HG02798 (cell line): ENCODE data around the gene TMEM47.

Source experiments
- ATAC-seq: cut with Tn5 transposase; IDR thresholded peaks from one replicate; pipeline ENCODE4 v1.9.1; 2021; ENCODE audit warnings: mild to moderate bottlenecking; ENCODE audit not compliant: unreplicated experiment, poor library complexity

The TMEM47 gene

DNA sequence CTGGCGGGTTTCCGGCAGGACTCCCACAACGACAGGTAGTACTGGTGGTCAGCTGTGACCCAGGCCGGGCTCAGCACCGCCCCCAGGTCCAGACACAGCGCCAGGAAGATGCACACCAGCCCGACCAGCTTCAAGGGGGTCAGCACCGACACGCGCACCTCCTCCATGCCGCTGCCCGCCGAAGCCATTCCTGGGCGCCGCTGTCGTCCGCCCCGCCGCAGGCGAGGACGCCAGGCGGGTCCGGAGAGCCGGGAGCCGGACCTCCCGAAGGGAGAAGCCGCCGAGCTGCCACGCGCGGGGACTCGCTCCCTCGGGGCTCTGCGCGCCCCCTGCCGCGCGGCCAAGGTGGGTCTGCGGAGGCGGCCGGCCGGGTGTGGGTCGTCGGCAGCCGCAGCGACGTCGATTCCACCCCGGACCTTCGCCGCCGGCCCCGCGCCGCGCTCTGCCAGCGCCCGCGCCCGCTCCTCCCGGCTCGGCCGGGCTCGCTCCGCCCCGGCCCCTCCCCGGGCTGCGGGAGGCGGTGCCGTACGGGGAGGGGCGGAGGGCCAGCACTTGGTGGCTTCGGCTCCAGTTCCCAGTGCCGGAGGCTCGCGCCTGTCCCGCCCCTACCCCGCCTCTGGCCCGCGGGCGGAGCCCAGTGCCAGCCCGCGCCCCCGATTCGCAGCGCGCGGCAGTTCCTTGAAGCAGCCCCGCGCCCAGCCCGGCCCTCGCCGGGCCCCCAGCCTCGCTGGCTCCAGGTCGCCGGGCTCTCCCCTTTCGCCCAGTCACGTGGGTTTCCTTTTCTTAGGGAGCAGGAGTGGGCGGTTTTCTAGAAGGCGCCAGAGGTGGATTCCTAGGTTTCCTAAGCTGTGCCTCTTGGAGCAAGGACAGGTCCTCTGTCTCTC lies at the start of gene TMEM47:
TSS of gene TMEM47 (minus strand) at position 444 of the 884 bp plus-strand sequence. CDS start at position 188, 256 bp downstream.
- peak; percentile 45 for ATAC-seq

DNA sequence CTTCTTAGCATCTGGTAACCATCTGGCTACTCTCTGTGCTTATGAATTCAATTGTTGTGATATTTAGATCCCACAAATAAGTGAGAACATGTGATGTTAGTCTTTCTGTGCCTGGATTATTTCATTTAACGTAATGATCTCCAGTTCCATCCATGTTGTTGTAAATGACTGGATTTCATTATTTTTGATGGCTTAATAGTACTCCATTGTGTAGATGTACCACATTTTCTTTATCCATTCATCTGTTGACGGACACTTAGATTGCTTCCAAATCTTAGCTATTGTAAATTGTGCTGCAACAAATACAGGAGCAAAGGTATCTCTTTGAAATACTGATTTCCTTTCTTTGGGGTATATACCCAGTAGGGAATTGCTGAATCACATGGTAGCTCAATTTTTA lies 30.0 kb upstream of the TMEM47 start:
- no peak for ATAC-seq

DNA sequence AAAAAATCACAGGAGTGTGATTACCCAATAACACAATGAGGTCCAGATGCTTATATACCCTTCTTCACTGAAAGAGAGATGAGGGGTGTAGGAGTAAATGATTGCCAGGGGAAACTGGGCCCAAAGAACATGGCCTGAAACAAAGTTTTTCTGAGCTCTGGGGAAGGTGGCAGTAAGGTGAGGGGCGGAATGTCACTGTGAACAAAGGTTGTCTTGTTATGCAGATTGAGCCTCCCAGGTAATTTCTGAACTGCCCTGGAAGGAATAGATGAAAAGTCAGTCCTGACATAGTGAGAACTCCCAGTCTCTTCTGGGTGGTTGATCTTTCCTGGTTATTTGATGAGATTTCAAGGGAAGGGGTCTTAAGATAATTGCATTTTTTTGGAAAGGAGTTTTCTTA lies 2.5 kb upstream of the TMEM47 start:
- no peak for ATAC-seq

DNA sequence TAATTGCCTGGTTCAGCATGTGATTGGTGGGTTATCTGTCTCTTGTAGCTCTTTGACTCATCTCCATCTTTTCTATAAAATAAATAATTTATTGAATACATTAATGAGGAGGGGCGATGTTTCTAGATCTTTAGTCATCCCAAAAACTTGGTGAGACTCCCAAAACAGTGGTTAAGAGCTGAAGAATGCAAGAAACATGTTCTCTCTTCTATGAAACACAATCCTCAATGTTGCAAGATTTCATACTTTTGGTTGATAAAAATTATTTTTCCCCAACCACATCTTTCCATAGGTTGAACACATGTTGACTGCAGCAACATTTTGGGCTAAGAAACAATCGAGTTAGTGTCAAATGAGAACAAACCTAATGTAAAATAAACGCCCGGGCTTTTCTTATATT lies 1.2 kb upstream of the TMEM47 start:
- ATAC-seq: no peak

DNA sequence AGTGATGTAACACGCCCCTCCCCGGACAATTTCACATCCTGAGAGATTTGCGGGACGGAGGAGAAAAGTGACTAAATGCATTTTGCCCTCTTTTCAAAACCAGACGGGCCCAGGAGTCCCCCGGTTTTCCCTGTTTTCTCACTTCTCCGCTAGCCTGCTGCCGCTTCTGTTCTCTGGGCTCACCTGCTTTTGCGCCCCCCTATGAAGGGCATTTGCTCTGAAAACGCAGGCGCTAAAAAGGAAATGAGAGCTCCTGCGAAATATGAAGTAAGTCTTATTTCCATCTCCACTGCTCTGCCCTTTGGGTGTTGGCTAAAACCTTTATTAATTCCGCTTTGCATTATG lies 613 bp upstream of the TMEM47 start:
- no peak for ATAC-seq

DNA sequence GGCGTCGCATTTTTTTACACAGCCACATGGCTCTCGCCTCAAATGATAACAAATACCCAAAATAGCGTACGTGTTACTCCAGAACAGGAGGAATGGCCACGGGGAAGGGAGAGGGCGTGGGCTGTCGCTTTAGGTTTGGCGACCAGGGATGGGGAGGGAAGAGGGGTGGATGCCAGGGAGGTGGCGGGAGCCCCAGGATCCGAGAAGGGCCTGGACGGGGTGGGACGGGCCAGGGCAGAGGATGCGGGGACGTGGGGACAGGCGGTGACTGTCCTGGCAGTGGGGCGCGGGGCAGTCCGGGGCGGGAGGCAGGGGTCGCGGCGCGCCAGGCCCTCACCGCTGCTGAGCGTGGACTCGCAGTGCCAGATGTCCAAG lies 631 bp downstream of the TMEM47 start:
- no peak for ATAC-seq

DNA sequence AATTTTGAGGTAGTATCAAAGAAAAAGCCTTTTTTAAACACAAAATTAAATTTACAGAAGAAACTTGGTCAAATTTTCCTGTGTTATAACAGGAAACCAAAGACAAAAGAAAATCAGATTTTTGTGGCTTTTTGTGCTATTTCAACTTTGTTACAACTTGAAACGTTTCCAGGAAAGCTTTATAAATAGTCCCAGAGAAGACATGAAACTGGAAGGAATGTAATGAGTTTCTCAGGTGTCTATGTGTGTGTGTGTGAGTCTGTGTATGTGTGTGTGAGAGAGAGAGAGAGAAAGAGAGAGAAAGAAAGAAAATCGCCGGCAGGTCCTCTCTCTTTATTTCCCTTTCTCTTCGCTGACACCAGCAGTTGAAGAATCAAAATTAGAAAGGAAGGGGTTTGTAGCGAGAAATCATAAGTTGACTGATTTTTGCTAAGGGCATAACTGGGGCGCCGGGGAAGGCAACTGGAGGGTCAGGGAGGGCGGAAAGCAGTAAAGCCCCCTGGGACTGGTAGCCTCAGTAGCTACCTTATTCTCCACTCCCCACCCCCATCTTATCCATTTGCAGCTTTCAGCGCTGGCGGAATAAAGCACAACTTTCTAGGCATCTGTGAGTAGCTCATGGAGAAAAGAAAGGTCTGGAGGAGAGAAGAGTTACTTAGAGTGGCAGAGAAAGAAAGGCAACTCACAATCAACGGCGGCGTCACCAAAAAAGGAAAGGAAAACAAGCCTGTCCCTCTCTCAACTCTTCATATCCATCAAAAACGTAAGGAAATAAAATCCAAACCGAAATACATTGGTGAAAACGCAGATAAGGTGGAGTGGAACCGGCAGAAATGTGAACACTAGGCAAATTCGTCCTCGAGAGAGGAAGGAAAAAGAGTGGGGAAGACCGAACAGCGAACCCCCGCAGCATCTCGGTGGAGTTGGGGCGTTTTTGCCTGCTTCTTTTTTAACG lies 1.3 kb downstream of the TMEM47 start:
- no peak for ATAC-seq

DNA sequence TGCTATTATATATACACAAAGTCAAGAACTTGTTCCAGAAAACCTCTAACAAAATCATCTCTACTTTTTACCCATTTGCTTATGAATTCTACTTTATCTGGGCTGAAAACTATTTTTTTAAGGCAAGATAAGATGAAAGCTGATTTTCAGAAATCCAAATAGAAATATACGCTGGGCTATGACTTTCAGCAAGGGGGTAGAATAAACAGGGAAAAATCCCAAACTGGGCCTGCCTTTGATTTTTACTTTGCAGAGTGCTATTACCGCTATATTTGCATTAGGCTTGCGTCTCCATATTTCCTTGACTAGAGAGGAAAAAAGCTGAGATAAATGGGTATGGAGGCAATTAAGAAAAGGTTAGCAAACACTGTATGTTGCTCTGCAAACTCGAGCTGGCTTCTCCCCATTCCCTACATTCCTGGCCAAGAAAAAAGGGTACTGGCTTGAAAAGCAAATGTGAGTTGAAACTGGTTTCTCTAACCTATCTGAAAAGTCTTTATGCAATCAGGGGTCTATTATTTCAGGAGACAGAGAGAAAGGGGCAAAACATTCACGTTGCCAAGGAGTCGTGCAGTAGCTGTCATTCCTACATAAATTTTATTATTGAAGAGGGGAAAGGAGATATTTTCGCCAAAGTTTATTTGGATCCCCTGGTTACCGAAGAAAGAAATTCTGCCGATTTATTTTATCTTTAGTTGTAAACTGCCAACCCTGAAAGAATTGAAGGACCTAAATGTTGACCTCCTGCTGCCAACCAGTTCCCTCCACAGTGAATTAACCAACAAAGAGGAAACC lies 2.2 kb downstream of the TMEM47 start:
- no peak for ATAC-seq

DNA sequence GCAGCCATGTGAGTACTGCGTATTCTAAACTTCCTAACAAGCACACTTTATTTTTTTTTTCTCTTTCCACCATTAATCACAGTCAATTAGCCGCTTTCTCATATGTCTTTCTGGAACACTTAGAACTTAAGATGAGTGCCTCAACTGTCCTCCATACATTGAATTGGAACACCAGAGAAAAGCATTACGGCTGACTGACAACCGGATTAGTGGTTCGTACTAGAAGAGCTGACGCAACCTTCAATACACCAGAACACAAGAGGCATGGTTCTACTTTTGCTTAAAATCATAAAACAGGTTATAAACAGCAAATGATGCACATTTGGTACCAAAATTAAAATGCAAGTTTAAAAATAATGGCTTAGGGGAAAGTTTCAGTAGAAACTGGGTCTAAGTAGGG lies 3.3 kb downstream of the TMEM47 start:
- ATAC-seq: no peak

DNA sequence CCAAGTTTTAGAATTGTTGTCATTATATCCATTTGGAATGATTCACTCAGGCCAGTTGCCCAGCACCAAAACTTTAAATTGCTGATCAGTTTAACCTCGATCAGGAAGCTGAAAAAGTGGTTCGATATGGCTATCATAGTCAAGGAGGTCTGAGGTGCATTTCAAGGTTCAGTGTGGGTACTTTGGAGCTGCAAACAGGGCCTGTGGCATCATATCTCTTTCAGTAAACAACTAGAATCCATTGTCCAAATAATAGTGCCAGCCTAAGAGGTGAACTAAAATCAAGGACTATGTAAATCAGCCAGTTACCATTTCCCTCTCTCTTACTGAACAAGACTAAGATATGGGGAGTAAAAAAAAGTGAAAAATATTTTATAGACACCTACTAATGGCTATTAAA lies 14.2 kb downstream of the TMEM47 start:
- no peak for ATAC-seq

DNA sequence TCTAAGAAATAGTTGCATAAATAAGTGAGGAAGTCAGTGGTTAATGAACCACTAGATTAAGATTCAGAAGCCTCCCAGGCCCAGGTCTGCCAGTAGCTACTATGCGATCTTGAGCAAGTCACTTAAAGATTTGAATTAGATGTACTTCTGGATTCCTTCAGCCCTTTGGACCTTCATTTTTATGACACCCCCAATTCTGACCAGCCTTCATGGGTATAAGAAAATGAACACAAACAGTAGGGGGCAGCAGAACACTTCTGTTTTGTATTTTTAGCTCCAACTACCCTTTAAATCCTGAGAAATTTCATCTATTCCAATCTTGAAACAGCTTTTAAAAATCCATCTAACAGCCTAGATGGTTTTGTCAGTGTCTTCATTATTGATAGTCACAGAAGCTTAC lies 19.0 kb downstream of the TMEM47 start:
- no peak for ATAC-seq

DNA sequence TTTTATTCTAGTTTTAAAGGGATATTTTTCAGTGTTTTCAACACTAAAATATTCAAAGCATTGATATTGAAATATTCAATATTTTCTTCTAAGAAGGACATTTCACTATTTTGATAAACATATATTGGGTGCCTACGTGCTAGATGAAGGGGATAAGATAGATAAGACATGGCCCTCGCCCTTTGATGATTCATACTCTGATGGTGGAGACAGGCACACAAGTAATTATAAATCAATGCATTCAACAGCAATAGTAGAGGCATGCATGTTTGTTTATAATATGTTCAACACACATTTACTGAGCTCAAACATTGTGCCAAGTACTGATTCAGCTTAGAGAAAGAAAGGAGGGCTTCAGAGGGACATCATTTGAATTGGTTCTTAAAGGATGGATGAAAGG lies 22.7 kb downstream of the TMEM47 start:
- no peak for ATAC-seq

DNA sequence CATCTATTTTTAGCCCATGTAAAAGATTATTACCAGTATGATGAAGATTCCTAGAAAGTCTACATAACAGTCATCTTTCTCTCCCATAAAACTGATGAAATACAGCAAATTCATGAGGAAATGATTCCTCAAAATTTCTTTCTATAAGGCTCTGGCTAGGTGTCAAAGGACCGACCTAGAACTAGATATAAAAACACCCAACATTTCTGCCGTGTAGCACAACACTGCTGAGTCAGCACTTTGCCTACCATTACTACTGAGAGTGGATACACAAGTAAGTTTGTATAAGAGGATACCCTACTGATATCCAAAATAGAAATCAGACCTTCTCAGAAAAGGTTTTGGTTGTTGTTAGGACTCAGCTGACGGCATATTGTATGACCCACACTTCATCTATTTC lies 24.7 kb downstream of the TMEM47 start:
- ATAC-seq: no peak

DNA sequence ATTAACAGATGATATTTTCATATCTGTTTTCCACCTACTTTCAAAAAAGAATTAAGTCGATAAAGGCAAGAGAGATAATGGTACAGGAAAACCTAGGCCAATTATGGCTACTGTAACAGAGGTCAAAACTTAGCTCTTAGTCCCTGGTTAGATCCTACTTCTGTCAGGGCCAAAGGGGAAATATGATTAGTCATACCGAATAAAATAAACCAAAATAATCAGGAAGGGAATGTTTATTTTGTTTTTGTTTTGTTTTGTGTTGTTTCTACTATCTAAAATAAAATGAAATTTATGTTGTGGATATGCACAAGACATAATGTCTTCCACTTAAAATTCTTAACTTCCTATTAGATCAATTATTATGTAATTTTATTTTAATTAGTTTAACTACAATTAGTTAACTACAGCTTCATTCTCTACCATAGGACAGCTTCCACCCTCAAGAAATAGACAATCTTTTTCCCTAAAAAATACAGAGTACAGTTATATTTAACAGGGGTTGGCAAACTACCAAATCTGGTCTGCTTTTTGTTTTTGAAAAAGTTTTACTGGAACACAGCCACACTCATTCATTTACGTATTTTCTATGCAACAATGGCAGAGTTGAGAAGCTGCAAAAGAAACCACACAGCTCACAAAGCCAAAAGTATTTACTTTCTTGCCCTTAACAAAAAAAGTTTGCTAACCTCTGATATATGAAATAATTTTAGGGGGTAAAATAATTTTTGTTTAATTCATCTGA lies 25.4 kb downstream of the TMEM47 start:
- no peak for ATAC-seq

DNA sequence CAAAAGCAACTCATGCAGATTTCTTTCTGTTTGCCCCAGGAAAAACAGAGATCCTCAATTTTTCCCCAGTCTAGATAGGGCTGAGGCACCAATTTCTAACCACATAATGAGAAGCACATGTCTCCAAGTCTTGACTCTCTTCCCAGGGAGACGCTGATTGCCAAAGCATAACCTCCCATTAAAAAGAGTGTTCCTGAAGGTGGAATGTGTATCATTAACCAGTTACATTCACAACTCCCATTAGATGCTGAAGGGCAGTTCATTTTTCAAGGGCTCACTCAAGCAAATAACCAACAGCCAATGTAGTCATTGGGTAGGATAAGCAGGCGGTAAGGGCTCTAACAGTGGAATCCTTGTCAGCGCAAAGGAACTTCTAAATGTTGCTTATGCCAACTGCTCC lies 27.5 kb downstream of the TMEM47 start:
- ATAC-seq: no peak

DNA sequence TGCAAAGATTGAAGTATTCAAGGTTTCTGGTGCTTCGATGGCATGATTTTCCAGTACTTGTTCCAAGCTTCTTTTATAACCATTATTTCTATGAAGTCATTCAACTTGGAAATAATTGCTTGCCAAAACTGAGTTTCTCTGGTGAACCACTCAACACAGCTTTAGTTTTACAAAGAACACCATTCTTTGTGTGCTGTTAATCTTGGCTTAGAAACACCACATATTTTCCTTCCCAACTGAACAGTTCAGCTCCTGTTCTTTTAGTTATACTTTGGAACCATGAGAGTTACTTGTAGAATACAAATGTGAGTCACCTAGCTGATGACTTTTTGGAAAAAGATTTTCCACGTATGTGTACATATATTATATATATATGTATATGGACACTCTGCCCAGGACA lies 32.7 kb downstream of the TMEM47 start:
- no peak for ATAC-seq

DNA sequence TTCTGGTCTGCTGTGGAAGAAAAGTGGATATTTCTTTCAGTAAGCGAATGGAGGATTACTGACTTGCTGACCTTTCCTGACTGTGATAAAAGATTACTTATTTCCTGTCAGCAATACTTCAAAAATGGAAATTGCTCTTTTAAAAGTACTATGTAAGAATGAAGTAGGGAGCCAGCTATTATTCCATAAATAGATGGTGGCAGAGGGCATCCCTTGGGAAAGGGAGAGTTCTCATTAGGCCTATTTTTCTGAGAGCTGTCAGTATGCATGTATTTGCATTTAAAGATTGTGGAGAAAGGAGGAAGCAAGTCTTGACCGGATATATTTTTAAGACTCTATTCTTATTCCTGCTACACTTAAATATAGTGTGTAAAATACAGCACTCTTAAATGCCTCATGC lies 37.2 kb downstream of the TMEM47 start:
- ATAC-seq: no peak

DNA sequence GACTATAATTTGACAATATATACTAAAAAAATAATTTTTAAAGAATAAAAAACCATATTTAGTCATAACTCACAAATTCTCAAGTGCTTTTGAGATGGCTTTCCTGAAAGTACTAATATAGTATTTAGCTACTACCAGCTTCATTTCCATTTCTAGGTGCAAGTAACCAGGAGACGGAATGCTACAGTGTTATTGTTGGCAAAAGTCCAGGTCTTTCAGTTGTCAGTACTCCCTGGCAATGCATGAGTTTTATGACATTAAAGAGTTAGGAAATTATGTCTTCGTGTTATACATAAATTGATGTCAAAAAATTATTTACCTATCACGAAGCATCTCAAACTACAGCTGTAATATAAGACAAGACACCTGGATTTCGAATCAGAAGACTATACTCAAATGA lies 45.0 kb downstream of the TMEM47 start:
- no peak for ATAC-seq

DNA sequence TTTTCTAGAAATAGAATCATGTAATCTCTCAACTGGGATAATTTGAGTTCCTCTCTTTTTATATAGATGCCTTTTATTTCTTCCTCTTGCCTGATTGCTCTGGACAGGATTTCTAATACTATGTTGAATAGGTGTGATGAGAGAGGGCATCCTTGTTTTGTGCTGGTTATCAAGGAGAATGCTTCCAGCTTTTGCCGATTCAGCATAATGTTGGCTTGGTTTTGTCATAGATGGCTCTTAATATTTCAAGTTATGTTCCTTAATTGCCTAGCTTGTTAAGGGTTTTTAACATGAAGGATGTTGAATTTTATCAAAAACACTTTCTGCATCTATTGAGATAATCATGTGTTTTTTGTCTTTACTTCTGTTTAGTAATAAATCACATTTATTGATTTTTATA lies 58.7 kb downstream of the TMEM47 start:
- ATAC-seq: no peak

DNA sequence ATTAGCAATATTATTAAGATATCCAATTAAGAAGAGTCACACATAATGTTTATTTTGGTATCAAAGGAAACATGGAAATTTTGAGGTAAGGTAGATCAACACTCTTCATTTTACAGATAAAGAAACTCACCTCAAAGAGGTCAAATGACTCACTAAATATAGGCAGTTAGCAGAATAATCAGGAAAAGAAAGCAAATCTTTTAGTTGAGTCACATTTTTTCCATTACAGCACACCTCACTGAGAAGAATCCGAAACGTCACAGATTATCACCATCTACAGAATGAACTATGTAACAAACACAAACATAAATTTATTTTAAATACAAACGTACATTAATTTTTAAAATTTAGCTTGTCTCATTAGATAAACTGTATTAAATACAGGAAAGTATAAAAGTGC lies 70.1 kb downstream of the TMEM47 start:
- ATAC-seq: no peak
